K562 (cell line): Measurements from ENCODE around the gene ARHGAP24. TPM values are rescaled to one million over a fixed set of nuclear protein-coding genes. Genes with fewer than 3 reads are reported as not detected.
A peak's percentile ranks its signal among the peaks of the same experiment; 100 is the strongest.

Experiments used
- ADNP ChIP-seq: fragments of 200-800 bp; sonication (Bioruptor generic); IDR thresholded peaks from 2 replicates; pipeline ENCODE4 v1.6.1; 2016; ENCODE audit warnings: missing genetic modification characterization, missing compliant biosample characterization
- AFF4 ChIP-seq: sonication (generic); formaldehyde crosslinking; IDR thresholded peaks from 2 replicates; pipeline ENCODE4 v1.8.0; 2023; ENCODE audit warnings: mild to moderate bottlenecking, missing genetic modification reagents
- ATF7 ChIP-seq: fragments of 450-650 bp; IDR thresholded peaks from 2 replicates; pipeline ENCODE4 v1.7.1; 2014; ENCODE audit warnings: mild to moderate bottlenecking, moderate library complexity
- BRD4 ChIP-seq: fragments of 200-600 bp; sonication (generic); IDR thresholded peaks from 2 replicates; pipeline ENCODE4 v1.6.1; 2017; ENCODE audit warnings: inconsistent platforms
- CBFA2T2 ChIP-seq: fragments of 450-650 bp; conservative IDR thresholded peaks from 2 replicates; pipeline ENCODE4 v1.6.1; 2017; ENCODE audit warnings: mild to moderate bottlenecking
- CBX3 ChIP-seq, 2 experiments: IDR thresholded peaks; 1 replicate in 1 of 2; 2 replicates in 1 of 2; pipeline ENCODE4 v1.6.1; 2012; ENCODE audit warnings: inconsistent platforms in 2 of 2, low read length in 2 of 2, borderline replicate concordance in 1 of 2, control low read depth in 1 of 2
- CCNT2 ChIP-seq: IDR thresholded peaks from 2 replicates; pipeline ENCODE4 v1.6.1; 2011; ENCODE audit warnings: borderline replicate concordance, low read depth, mild to moderate bottlenecking, moderate library complexity, mixed read lengths, low read length; ENCODE audit not compliant: insufficient read length; ENCODE audit errors: extremely low read depth
- ELF4 ChIP-seq: fragments of 450-650 bp; formaldehyde crosslinking; IDR thresholded peaks from 2 replicates; pipeline ENCODE4 v1.4.0; 2022; ENCODE audit warnings: missing genetic modification characterization
- HMG20A ChIP-seq: fragments of 450-650 bp; formaldehyde crosslinking; conservative IDR thresholded peaks from 2 replicates; pipeline ENCODE4 v1.4.0; 2020; ENCODE audit warnings: mild to moderate bottlenecking, mixed read lengths
- ID3 ChIP-seq, 2 experiments: fragments of 250-450 bp in 1 of 2; fragments of 450-650 bp in 1 of 2; sonication (Bioruptor Pico) in 1 of 2; IDR thresholded peaks; 2 replicates each; pipeline versions ENCODE4 v1.6.1 to v1.8.0; 2016 to 2021; ENCODE audit warnings: mild to moderate bottlenecking in 2 of 2, moderate library complexity in 2 of 2, missing compliant biosample characterization in 1 of 2, missing genetic modification characterization in 1 of 2
- KDM2B ChIP-seq: fragments of 250-450 bp; sonication (Bioruptor Pico); IDR thresholded peaks from 2 replicates; pipeline ENCODE4 v1.8.0; 2021; ENCODE audit warnings: mild to moderate bottlenecking, moderate library complexity
- NCOR1 ChIP-seq: fragments of 450-650 bp; IDR thresholded peaks from 2 replicates; pipeline ENCODE4 v1.6.1; 2016; ENCODE audit warnings: mild to moderate bottlenecking, moderate library complexity
- NR3C1 ChIP-seq: sonication (generic); formaldehyde crosslinking; IDR thresholded peaks from 2 replicates; pipeline ENCODE4 v1.8.1; 2022; ENCODE audit warnings: missing genetic modification reagents
- NRF1 ChIP-seq, 2 experiments: fragments of 450-650 bp; IDR thresholded peaks in 1 of 2; conservative IDR thresholded peaks in 1 of 2; 2 replicates each; pipeline ENCODE4 v1.6.1; 2014; ENCODE audit warnings: mild to moderate bottlenecking in 2 of 2
- POLR2AphosphoS5 ChIP-seq: IDR thresholded peaks from 2 replicates; pipeline ENCODE4 v1.6.1; 2011; ENCODE audit warnings: mild to moderate bottlenecking, low read depth, low read length, moderate library complexity; ENCODE audit not compliant: control insufficient read depth, insufficient read depth
- RBM22 ChIP-seq: fragments of 200-400 bp; formaldehyde crosslinking; IDR thresholded peaks from 2 replicates; pipeline ENCODE4 v1.6.1; 2018; ENCODE audit warnings: low read length, low read depth; ENCODE audit not compliant: poor library complexity, severe bottlenecking
- SMARCC2 ChIP-seq: fragments of 450-650 bp; IDR thresholded peaks from 2 replicates; pipeline ENCODE4 v1.6.1; 2017; ENCODE audit warnings: antibody characterized with exemption, moderate library complexity, mild to moderate bottlenecking, low read depth
- TBP ChIP-seq: optimal IDR thresholded peaks from 2 replicates; pipeline ENCODE3; 2011; ENCODE audit warnings: low read depth, low read length, improper control_type of control experiment
- TGIF2 ChIP-seq: sonication (generic); formaldehyde crosslinking; IDR thresholded peaks from 2 replicates; pipeline ENCODE4 v1.8.1; 2022; ENCODE audit warnings: mild to moderate bottlenecking, missing genetic modification reagents, moderate library complexity
- THRA ChIP-seq: fragments of 450-650 bp; IDR thresholded peaks from 2 replicates; pipeline ENCODE4 v1.6.1; 2017; ENCODE audit warnings: mild to moderate bottlenecking, moderate library complexity
- XRCC4 ChIP-seq: IDR thresholded peaks from one replicate; pipeline ENCODE4 v1.6.1; 2011; ENCODE audit not compliant: insufficient read depth, insufficient read length; ENCODE audit errors: extremely low read depth
- ZBTB17 ChIP-seq: fragments of 450-650 bp; formaldehyde crosslinking; IDR thresholded peaks from 2 replicates; pipeline ENCODE4 v1.4.0; 2020; ENCODE audit warnings: mild to moderate bottlenecking
- ZNF395 ChIP-seq: fragments of 200-800 bp; sonication (Bioruptor generic); IDR thresholded peaks from 2 replicates; pipeline ENCODE4 v1.6.1; 2017; ENCODE audit warnings: missing genetic modification characterization, missing compliant biosample characterization
- polyA plus RNA-seq, 8 experiments: library from polyadenylated mRNA; depleted of rRNA in 4 of 8; stranded (reverse) in 5 of 8; unstranded in 3 of 8; fragments of >200 nt; fragmentation: Nextera tagmentation in 2 of 8; fragmentation: Illumina TruSeq in 1 of 8; extraction: Ambion mirVana in 2 of 8; extraction: Trizol in 1 of 8; gene quantifications; 2 replicates each; pipeline versions ENCODE4 v1.2.1 to v1.2.3, GENCODE V29; 2011 to 2014; ENCODE audit warnings: inconsistent platforms in 1 of 8, missing spikeins in 1 of 8
- total RNA-seq, 7 experiments: library from RNA; depleted of rRNA in 6 of 7; stranded (reverse); fragments of >200 nt in 6 of 7; fragmentation: Illumina TruSeq in 2 of 7; extraction: Trizol in 2 of 7; gene quantifications; 2 replicates each; pipeline versions ENCODE4 v1.2.1 to v1.2.3, GENCODE V29; 2011 to 2021; ENCODE audit warnings: low replicate concordance in 1 of 7

The ARHGAP24 gene
- total and polyA plus RNA-seq, 9 of the 15 experiments (the other 6 are each of a cell fraction or from before 2014, with no cell fraction given): 8.0 to 22.6 (median 14.0) TPM

- no peak for TF ChIP-seq AFF4 (CRISPR knock-in tag)
- no peak for TF ChIP-seq ADNP (tag)
- no peak for TF ChIP-seq POLR2AphosphoS5
- TF ChIP-seq CBX3 (IDR thresholded peaks at IDR 0.05; ENCODE audit: borderline replicate concordance in 1 of 2, low read length in 2 of 2): no peak
- TF ChIP-seq TBP: no peak
- TF ChIP-seq NCOR1: no peak
- no peak for TF ChIP-seq ELF4 (CRISPR knock-in tag)
- TF ChIP-seq HMG20A (CRISPR knock-in tag): no peak
- TF ChIP-seq CBFA2T2: no peak
- 0 out of 2 replicates have a peak, but pooled peaks have one; percentile 51 for TF ChIP-seq SMARCC2
- 0 out of 2 replicates have a peak, but pooled peaks have one; percentile 15 for TF ChIP-seq ATF7
- no peak; the same call in none of the 2 replicates for TF ChIP-seq ZNF395 (CRISPR knock-in tag)
- no peak for TF ChIP-seq XRCC4
- TF ChIP-seq BRD4: no peak
- TF ChIP-seq KDM2B (CRISPR knock-in tag): no peak
- no peak for TF ChIP-seq THRA
- no peak for TF ChIP-seq ID3 (CRISPR knock-in tag; IDR thresholded peaks at IDR 0.05)
- TF ChIP-seq ID3 (tag; IDR thresholded peaks at IDR 0.05): no peak
- TF ChIP-seq NR3C1 (CRISPR knock-in tag): no peak
- no peak for TF ChIP-seq CCNT2
- no peak for TF ChIP-seq TGIF2 (CRISPR knock-in tag)
- no peak for TF ChIP-seq RBM22
- TF ChIP-seq ZBTB17 (CRISPR knock-in tag): no peak
- TF ChIP-seq NRF1 (conservative IDR thresholded peaks at IDR 0.05 in 1 of 2, IDR thresholded peaks at IDR 0.05 in 1 of 2): no peak
Measured at GRCh38 chr4:85725721-85726170, 250.8 kb downstream of the ARHGAP24 start (continued).
